K562 (cell line): ENCODE measurements around the gene TGFBR2. TPM values are rescaled to one million over a fixed set of nuclear protein-coding genes. Genes with fewer than 3 reads are reported as not detected.

ENCODE experiments used
- ATAC-seq: fragments of 200-7000 bp; cut with Tn5 transposase; 3 replicates; pipeline ENCODE4 v1.9.1; 2020; ENCODE audit warnings: moderate library complexity
- BruUV-seq: library from RNA; stranded (reverse); fragments of 400-500 nt; replicated peaks from 2 replicates; lab custom pipeline; 2021; lab: Mats Ljungman, UMichigan
- CTCF ChIA-PET: fragments of 300-600 bp; formaldehyde crosslinking; extraction: SDS; loops from one replicate; lab custom pipeline; 2021; ENCODE audit warnings: low intra/inter-chr PET ratio; lab: Yijun Ruan, JAX
- POLR2A ChIA-PET: fragments of 300-600, 350-650 bp; sonication (Branson Sonifier 250); formaldehyde crosslinking; extraction: SDS; loops from one replicate; lab custom pipeline; 2021; ENCODE audit warnings: antibody characterized with exemption, inconsistent platforms; lab: Yijun Ruan, JAX
- DNase-seq, 4 experiments: peaks; one replicate each; pipeline versions ENCODE4 v3.0.0 to v3.0.0-alpha.2; 2011 to 2018; ENCODE audit warnings: low spot score in 3 of 4, mixed read lengths in 3 of 4; ENCODE audit errors: extremely low read depth in 1 of 4
- FAIRE-seq: peaks from 2 replicates; lab custom pipeline; 2011; peaks lifted over from hg19 to GRCh38; lab: Jason Lieb, UNC
- H2AFZ ChIP-seq: 2 replicates; pipeline ENCODE4 v1.6.0; 2011; ENCODE audit warnings: low read depth, low read length, control low read depth, inconsistent platforms
- H3K27ac ChIP-seq: fragments of 200-600 bp; 3 replicates; pipeline ENCODE4 v1.8.0; 2011; ENCODE audit warnings: low read depth, mild to moderate bottlenecking, control low read depth, inconsistent platforms, low read length, moderate library complexity, mixed read lengths; ENCODE audit errors: extremely low read depth
- H3K27me3 ChIP-seq, 2 experiments: fragments of 300-600 bp in 1 of 2; 2 replicates in 1 of 2; 3 replicates in 1 of 2; pipeline versions ENCODE4 v1.6.0 to v1.8.0; 2011; ENCODE audit warnings: inconsistent platforms in 2 of 2, low read length in 2 of 2, mild to moderate bottlenecking in 1 of 2, mixed read lengths in 1 of 2, moderate library complexity in 1 of 2; ENCODE audit not compliant: control insufficient read depth in 2 of 2, insufficient read depth in 2 of 2
- H3K36me3 ChIP-seq: fragments of 300-600 bp; 3 replicates; pipeline ENCODE4 v1.8.0; 2011; ENCODE audit warnings: mild to moderate bottlenecking, low read length, inconsistent platforms; ENCODE audit not compliant: control insufficient read depth, insufficient read depth
- H3K4me1 ChIP-seq, 2 experiments: fragments of 200-600 bp in 1 of 2; replicated peaks in 1 of 2; 2 replicates in 1 of 2; 3 replicates in 1 of 2; pipeline versions ENCODE4 v1.5.1 to v1.8.0; 2011; ENCODE audit warnings: inconsistent platforms in 2 of 2, low read length in 2 of 2, mild to moderate bottlenecking in 1 of 2, mixed read lengths in 1 of 2, moderate library complexity in 1 of 2; ENCODE audit not compliant: control insufficient read depth in 2 of 2, insufficient read depth in 2 of 2
- H3K4me2 ChIP-seq: 2 replicates; pipeline ENCODE4 v1.6.1; 2011; ENCODE audit warnings: low read length, control low read depth, inconsistent platforms, mixed read lengths; ENCODE audit not compliant: insufficient read depth
- H3K4me3 ChIP-seq: fragments of 200-600 bp; sonication (generic), shearing (Covaris generic); 2 replicates; pipeline ENCODE4 v1.5.1; 2016; ENCODE audit warnings: control low read depth, inconsistent platforms
- H3K79me2 ChIP-seq: fragments of 200-600 bp; 3 replicates; pipeline ENCODE4 v1.8.0; 2011; ENCODE audit warnings: low read length, inconsistent platforms; ENCODE audit not compliant: control insufficient read depth, insufficient read depth
- H3K9ac ChIP-seq, 2 experiments: 2 replicates each; pipeline versions ENCODE4 v1.6.0 to v1.6.1; 2011; ENCODE audit warnings: low read depth in 2 of 2, low read length in 2 of 2, control low read depth in 1 of 2, inconsistent platforms in 1 of 2, mild to moderate bottlenecking in 1 of 2, mixed read lengths in 1 of 2; ENCODE audit not compliant: insufficient read depth in 1 of 2
- H3K9me1 ChIP-seq: one replicate; pipeline ENCODE4 v1.6.0; 2011; ENCODE audit warnings: inconsistent platforms, mild to moderate bottlenecking, low read length, moderate library complexity; ENCODE audit not compliant: control insufficient read depth, insufficient read depth
- H3K9me3 ChIP-seq: replicated peaks from 2 replicates; pipeline ENCODE4 v1.5.1; 2011; ENCODE audit warnings: low read depth, low read length, inconsistent platforms; ENCODE audit not compliant: control insufficient read depth, insufficient read depth
- H4K20me1 ChIP-seq: replicated peaks from 2 replicates; pipeline ENCODE4 v1.6.1; 2011; ENCODE audit warnings: low read length, inconsistent platforms, mixed read lengths; ENCODE audit not compliant: control insufficient read depth, insufficient read depth
- BCLAF1 ChIP-seq, 2 experiments: fragments of 450-650 bp in 1 of 2; IDR thresholded peaks; 2 replicates each; pipeline ENCODE4 v1.6.1; 2011 to 2017; ENCODE audit warnings: low read depth in 2 of 2, antibody characterized with exemption in 1 of 2, borderline replicate concordance in 1 of 2, low read length in 1 of 2, mild to moderate bottlenecking in 1 of 2, mixed read lengths in 1 of 2; ENCODE audit not compliant: control insufficient read depth in 1 of 2
- E2F6 ChIP-seq, 2 experiments: IDR thresholded peaks; 2 replicates each; pipeline ENCODE4 v1.6.1; 2011; ENCODE audit warnings: borderline replicate concordance in 1 of 2, control low read depth in 1 of 2, low read depth in 1 of 2, low read length in 1 of 2, mild to moderate bottlenecking in 1 of 2, mixed read lengths in 1 of 2, moderate library complexity in 1 of 2; ENCODE audit not compliant: insufficient read depth in 1 of 2, insufficient read length in 1 of 2, poor library complexity in 1 of 2, severe bottlenecking in 1 of 2; ENCODE audit errors: extremely low read depth in 1 of 2
- MLX ChIP-seq, 2 experiments: fragments of 450-650 bp in 1 of 2; sonication (generic) in 1 of 2; formaldehyde crosslinking; conservative IDR thresholded peaks; 2 replicates each; pipeline versions ENCODE4 v1.4.0 to v1.8.1; 2020 to 2022; ENCODE audit warnings: mild to moderate bottlenecking in 1 of 2, missing genetic modification reagents in 1 of 2
- PCBP2 ChIP-seq: fragments of 200-400 bp; formaldehyde crosslinking; IDR thresholded peaks from 2 replicates; pipeline ENCODE4 v1.6.1; 2018; ENCODE audit warnings: low read length, low read depth, mild to moderate bottlenecking, moderate library complexity; ENCODE audit not compliant: poor library complexity, severe bottlenecking
- SMAD3 ChIP-seq: fragments of 450-650 bp; formaldehyde crosslinking; conservative IDR thresholded peaks from 2 replicates; pipeline ENCODE4 v1.4.0; 2020; ENCODE audit warnings: mild to moderate bottlenecking
- TEAD1 ChIP-seq, 2 experiments: fragments of 450-650 bp in 1 of 2; sonication (generic) in 1 of 2; formaldehyde crosslinking; IDR thresholded peaks; 2 replicates each; pipeline versions ENCODE4 v1.4.0 to v1.8.0; 2020 to 2022; ENCODE audit warnings: mild to moderate bottlenecking in 2 of 2, missing genetic modification reagents in 1 of 2
- XRCC3 ChIP-seq: fragments of 450-650 bp; IDR thresholded peaks from 2 replicates; pipeline ENCODE4 v1.6.1; 2017; ENCODE audit warnings: mild to moderate bottlenecking, moderate library complexity
- ZFX ChIP-seq: sonication (generic); formaldehyde crosslinking; IDR thresholded peaks from 2 replicates; pipeline ENCODE4 v1.8.0; 2022; ENCODE audit warnings: mild to moderate bottlenecking, missing genetic modification reagents, moderate library complexity
- ZNF121 ChIP-seq: sonication (generic); formaldehyde crosslinking; conservative IDR thresholded peaks from 2 replicates; pipeline ENCODE4 v1.8.0; 2022; ENCODE audit warnings: missing genetic modification reagents
- ZNF785 ChIP-seq: fragments of 250-450 bp; sonication (Bioruptor Pico); IDR thresholded peaks from 2 replicates; pipeline ENCODE4 v1.4.0; 2020; ENCODE audit warnings: mild to moderate bottlenecking
- WGBS: fragments of 100-300 bp; shearing (Covaris generic); methylation state at CpG from one replicate; pipeline ENCODE4 v1.1.6; 2016; ENCODE audit warnings: low coverage, mixed read lengths; ENCODE audit not compliant: insufficient coverage; ENCODE audit errors: missing lambda C conversion rate; 5-methylcytosine and 5-hydroxymethylcytosine counted together
- in situ Hi-C: fragments of 300-500 bp; cut with MboI; formaldehyde crosslinking; loops from 4 replicates; pipeline ENCODE4 v1.15.0; 2018; ENCODE audit warnings: inconsistent platforms, mixed read lengths
- intact Hi-C: fragments of 100-400 bp; cut with micrococcal nuclease; formaldehyde crosslinking; loops from 2 replicates; pipeline ENCODE4 v1.14.2; 2022
- polyA plus RNA-seq, 8 experiments: library from polyadenylated mRNA; depleted of rRNA in 4 of 8; stranded (reverse) in 5 of 8; unstranded in 3 of 8; fragments of >200 nt; fragmentation: Nextera tagmentation in 2 of 8; fragmentation: Illumina TruSeq in 1 of 8; extraction: Ambion mirVana in 2 of 8; extraction: Trizol in 1 of 8; gene quantifications; 2 replicates each; pipeline versions ENCODE4 v1.2.1 to v1.2.3, GENCODE V29; 2011 to 2014; ENCODE audit warnings: inconsistent platforms in 1 of 8, missing spikeins in 1 of 8
- total RNA-seq, 7 experiments: library from RNA; depleted of rRNA in 6 of 7; stranded (reverse); fragments of >200 nt in 6 of 7; fragmentation: Illumina TruSeq in 2 of 7; extraction: Trizol in 2 of 7; gene quantifications; 2 replicates each; pipeline versions ENCODE4 v1.2.1 to v1.2.3, GENCODE V29; 2011 to 2021; ENCODE audit warnings: low replicate concordance in 1 of 7

TGFBR2 gene
- total and polyA plus RNA-seq, 9 of the 15 experiments (the other 6 are each of a cell fraction or from before 2014, with no cell fraction given): 0.11 to 0.84 (median 0.24) TPM

- BruUV-seq: no TSS peak
- no peak overlapping the region for H3K4me3 ChIP-seq
- no peak overlapping the region for H2AFZ ChIP-seq
- ChIA-PET CTCF (no interaction called here), POLR2A (interaction anchor here (0.6 kb wide), 1 partner anchor 9 kb away, joined by 3 read pairs; no protein-coding TSS in a partner anchor)
- FAIRE-seq (no peak), ATAC-seq (no peak), DNase-seq (no peak)
- no peaks in the 10 kb centered on the region for H4K20me1 ChIP-seq
- H3K27ac ChIP-seq: no peak overlapping the region
- in situ Hi-C loops (no loop called here), intact Hi-C loops (no loop called here)
- H3K79me2 ChIP-seq: no peaks in the 10 kb centered on the region
- H3K9me1 ChIP-seq: no peaks in the 10 kb centered on the region
- no peaks in the 10 kb centered on the region for H3K27me3 ChIP-seq
- H3K9ac ChIP-seq: no peak overlapping the region
- no peaks in the 10 kb centered on the region; the same call in 1 of the 2 replicates for H3K9me3 ChIP-seq
- no peaks in the 10 kb centered on the region for H3K4me1 ChIP-seq
- 0% methylated on average over 2 of the region's 2 CpGs for WGBS
- no peak overlapping the region for H3K4me2 ChIP-seq
- no peaks in the 10 kb centered on the region for H3K36me3 ChIP-seq
- TF ChIP-seq E2F6 (IDR thresholded peaks at IDR 0.05; ENCODE audit: borderline replicate concordance in 1 of 2, extremely low read depth in 1 of 2, insufficient read depth in 1 of 2, insufficient read length in 1 of 2, low read depth in 1 of 2, low read length in 1 of 2, poor library complexity in 1 of 2, severe bottlenecking in 1 of 2): no peak
- TF ChIP-seq XRCC3: no peak
- no peak for TF ChIP-seq ZNF785 (CRISPR knock-in tag)
- TF ChIP-seq MLX (CRISPR knock-in tag; conservative IDR thresholded peaks at IDR 0.05): no peak
- TF ChIP-seq SMAD3 (CRISPR knock-in tag): no peak
- TF ChIP-seq PCBP2: no peak
- TF ChIP-seq TEAD1 (CRISPR knock-in tag; IDR thresholded peaks at IDR 0.05): no peak
- TF ChIP-seq ZFX: no peak
- no peak for TF ChIP-seq ZNF121 (CRISPR knock-in tag)
- no peak for TF ChIP-seq BCLAF1 (IDR thresholded peaks at IDR 0.05; ENCODE audit: borderline replicate concordance in 1 of 2, control insufficient read depth in 1 of 2, low read depth in 2 of 2, low read length in 1 of 2)
Observed at GRCh38 chr3:30650348-30650995, 44.1 kb downstream of the TGFBR2 start.
